Keratinocyte (primary cell): ENCODE measurements around the gene AKAP6.

Experiments used
- CTCF ChIP-seq, 3 experiments: IDR thresholded peaks in 1 of 3; conservative IDR thresholded peaks in 1 of 3; optimal IDR thresholded peaks in 1 of 3; 2 replicates in 2 of 3; 3 replicates in 1 of 3; pipeline versions ENCODE3 to v1.5.1; 2011; ENCODE audit warnings: low read length in 3 of 3, mild to moderate bottlenecking in 3 of 3, moderate library complexity in 2 of 3, control low read depth in 1 of 3, inconsistent platforms in 1 of 3; ENCODE audit not compliant: insufficient read depth in 2 of 3; ENCODE audit errors: extremely low read depth in 1 of 3
- EZH2 ChIP-seq: IDR thresholded peaks from one replicate; pipeline ENCODE4 v1.6.1; 2012; ENCODE audit warnings: inconsistent platforms, mild to moderate bottlenecking, low read length, moderate library complexity

- TF ChIP-seq CTCF (optimal IDR thresholded peaks at IDR 0.05 in 1 of 3, IDR thresholded peaks at IDR 0.05 in 1 of 3, conservative IDR thresholded peaks at IDR 0.05 in 1 of 3; ENCODE audit: extremely low read depth in 1 of 3, insufficient read depth in 2 of 3, low read length in 3 of 3) (no peak), EZH2 (no peak)
These were observed 106.3 kb downstream of the AKAP6 start for GRCh38 chr14:32435411-32435810.
